GM23338 (cell line): ENCODE data around the gene SPATC1L.

Source experiments
- EZH2 ChIP-seq: fragments of 200-600 bp; sonication (generic); IDR thresholded peaks from one replicate; pipeline ENCODE4 v1.8.0; 2017; ENCODE audit warnings: antibody characterized with exemption, mild to moderate bottlenecking, low read depth; ENCODE audit not compliant: unreplicated experiment
- NANOG ChIP-seq: IDR thresholded peaks from 2 replicates; pipeline ENCODE4 v1.6.1; 2016; ENCODE audit warnings: antibody characterized with exemption, borderline replicate concordance
- POLR2AphosphoS5 ChIP-seq: IDR thresholded peaks from 2 replicates; pipeline ENCODE4 v1.6.1; 2016; ENCODE audit warnings: antibody characterized with exemption, low read depth

DNA sequence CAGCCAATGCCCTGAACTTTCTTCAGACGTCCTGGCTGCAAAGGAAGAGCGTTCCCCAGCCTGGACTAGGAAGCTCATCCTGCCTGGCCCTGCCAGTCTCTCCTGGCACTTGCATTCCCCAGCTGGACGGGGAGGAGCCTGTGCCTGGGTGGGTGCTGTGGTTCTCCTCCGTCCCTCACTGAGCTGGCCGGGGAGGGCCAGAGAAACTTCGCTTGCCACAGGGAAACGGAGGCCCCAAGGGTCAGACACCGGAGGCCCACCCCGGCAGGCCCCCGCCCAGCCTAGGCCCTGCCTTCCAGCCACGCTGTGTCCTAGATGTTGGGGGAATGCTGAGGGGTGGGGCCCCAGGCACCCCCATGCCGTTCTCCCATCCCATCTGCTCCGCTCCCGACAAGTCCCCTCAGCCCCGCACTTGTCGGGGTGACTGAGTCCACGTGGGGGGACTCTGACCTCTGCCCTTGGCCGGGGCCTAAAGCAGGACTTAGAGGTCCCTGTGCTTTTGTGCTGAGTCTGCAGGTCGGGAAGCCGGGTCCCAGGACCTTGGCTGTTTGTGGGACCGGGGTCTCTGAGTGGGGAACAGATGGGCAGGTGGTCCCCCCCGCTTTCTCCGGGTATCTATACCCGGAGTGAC, 33.7 kb downstream of the SPATC1L start:
- TF ChIP-seq POLR2AphosphoS5 = no peak
- TF ChIP-seq EZH2 = no peak
- TF ChIP-seq NANOG = no peak
